Smooth muscle cell (in vitro differentiated cells): ENCODE data around the gene APOB. TPM values are rescaled to one million over a fixed set of nuclear protein-coding genes. Genes with fewer than 3 reads are reported as not detected.
A peak's percentile ranks its signal among the peaks of the same experiment; 100 is the strongest.

Source experiments
- DNase-seq: peaks from one replicate; lab custom pipeline; 2025; ENCODE audit not compliant: unreplicated experiment; lab: John Stamatoyannopoulos, UW
- H2AFZ ChIP-seq: fragments of 200-600 bp; sonication (generic); 2 replicates; pipeline ENCODE4 v1.6.0; 2016; ENCODE audit warnings: antibody characterized with exemption, low read depth, mild to moderate bottlenecking
- H3F3A ChIP-seq: fragments of 200-600 bp; sonication (generic); 2 replicates; pipeline ENCODE4 v1.6.0; 2017; ENCODE audit warnings: antibody characterized with exemption, low read depth
- H3K27ac ChIP-seq: fragments of 200-600 bp; sonication (generic); 2 replicates; pipeline ENCODE4 v1.5.1; 2016; ENCODE audit warnings: low read depth, mild to moderate bottlenecking
- H3K27me3 ChIP-seq: fragments of 200-600 bp; sonication (generic); 2 replicates; pipeline ENCODE4 v1.6.1; 2016; ENCODE audit warnings: low read depth, mild to moderate bottlenecking
- H3K36me3 ChIP-seq: fragments of 200-600 bp; sonication (generic); 2 replicates; pipeline ENCODE4 v1.5.1; 2016; ENCODE audit warnings: low read depth
- H3K4me1 ChIP-seq: fragments of 200-600 bp; sonication (generic); 2 replicates; pipeline ENCODE4 v1.5.1; 2016; ENCODE audit warnings: low read depth
- H3K4me2 ChIP-seq: fragments of 200-600 bp; sonication (generic); 2 replicates; pipeline ENCODE4 v1.6.0; 2016; ENCODE audit warnings: mild to moderate bottlenecking
- H3K4me3 ChIP-seq: fragments of 200-600 bp; sonication (generic); 2 replicates; pipeline ENCODE4 v1.5.1; 2016; ENCODE audit warnings: mild to moderate bottlenecking
- H3K79me2 ChIP-seq: fragments of 200-600 bp; sonication (generic); 2 replicates; pipeline ENCODE4 v1.6.0; 2016; ENCODE audit warnings: low read depth, mild to moderate bottlenecking
- H3K9ac ChIP-seq: fragments of 200-600 bp; sonication (generic); 2 replicates; pipeline ENCODE4 v1.6.0; 2016; ENCODE audit warnings: low read depth
- H3K9me3 ChIP-seq: fragments of 200-600 bp; sonication (generic); replicated peaks from 2 replicates; pipeline ENCODE4 v1.5.1; 2016; ENCODE audit warnings: low read depth
- H4K20me1 ChIP-seq: fragments of 200-600 bp; sonication (generic); 2 replicates; pipeline ENCODE4 v1.6.0; 2016; ENCODE audit warnings: low read depth
- CTCF ChIP-seq: fragments of 200-600 bp; sonication (generic); IDR thresholded peaks from 2 replicates; pipeline ENCODE4 v1.5.1; 2017; ENCODE audit warnings: borderline replicate concordance, mild to moderate bottlenecking, antibody characterized with exemption; ENCODE audit not compliant: insufficient read depth, poor library complexity, severe bottlenecking
- WGBS: methylation state at CpG from one replicate; pipeline ENCODE4 v1.1.7; 2016; ENCODE audit warnings: low lambda C conversion rate; 5-methylcytosine and 5-hydroxymethylcytosine counted together
- polyA plus RNA-seq: library from polyadenylated mRNA; unstranded; fragments of >200 nt; fragmentation: Nextera tagmentation; extraction: Ambion mirVana; gene quantifications from 2 replicates; pipeline ENCODE4 v1.2.1, GENCODE V29; 2016
- total RNA-seq: library from RNA; depleted of rRNA; stranded (reverse); fragments of >200 nt; gene quantifications from 2 replicates; pipeline ENCODE4 v1.2.3, GENCODE V29; 2014

The APOB gene
- total and polyA plus RNA-seq, 2 experiments from 2014 or later = under 0.01 to 0.09 TPM

GRCh38 chr2:20983844-20984243 lies 60.0 kb downstream of the APOB start:
- Histone ChIP-seq H3K36me3 (no peaks in the 10 kb centered on the region), H3F3A (no peaks in the 10 kb centered on the region), H3K9me3 (no peaks in the 10 kb centered on the region), H3K27ac (no peak overlapping the region), H3K4me1 (no peaks in the 10 kb centered on the region), H3K27me3 (no peaks in the 10 kb centered on the region), H2AFZ (no peak overlapping the region), H4K20me1 (no peaks in the 10 kb centered on the region), H3K79me2 (no peaks in the 10 kb centered on the region), H3K4me2 (no peak overlapping the region), H3K9ac (no peak overlapping the region), H3K4me3 (no peak overlapping the region)
- DNase-seq = no peak
- 34% methylated on average over 3 of the region's 3 CpGs for WGBS
- TF ChIP-seq CTCF = no peak

- Histone ChIP-seq H3K4me1 (no peaks in the 10 kb centered on the region), H3K79me2 (no peaks in the 10 kb centered on the region), H2AFZ (no peak overlapping the region), H3K27ac (no peak overlapping the region), H3K9me3 (no peaks in the 10 kb centered on the region), H3K36me3 (no peaks in the 10 kb centered on the region), H3K9ac (no peak overlapping the region), H4K20me1 (no peaks in the 10 kb centered on the region), H3K27me3 (no peaks in the 10 kb centered on the region), H3F3A (no peaks in the 10 kb centered on the region), H3K4me3 (no peak overlapping the region), H3K4me2 (no peak overlapping the region)
- no peak for DNase-seq
- no peak for TF ChIP-seq CTCF
- WGBS = 87% methylated on average over 7 of the region's 7 CpGs
Measured at GRCh38 chr2:20982861-20983260, 61.0 kb downstream of the APOB start.

DNA sequence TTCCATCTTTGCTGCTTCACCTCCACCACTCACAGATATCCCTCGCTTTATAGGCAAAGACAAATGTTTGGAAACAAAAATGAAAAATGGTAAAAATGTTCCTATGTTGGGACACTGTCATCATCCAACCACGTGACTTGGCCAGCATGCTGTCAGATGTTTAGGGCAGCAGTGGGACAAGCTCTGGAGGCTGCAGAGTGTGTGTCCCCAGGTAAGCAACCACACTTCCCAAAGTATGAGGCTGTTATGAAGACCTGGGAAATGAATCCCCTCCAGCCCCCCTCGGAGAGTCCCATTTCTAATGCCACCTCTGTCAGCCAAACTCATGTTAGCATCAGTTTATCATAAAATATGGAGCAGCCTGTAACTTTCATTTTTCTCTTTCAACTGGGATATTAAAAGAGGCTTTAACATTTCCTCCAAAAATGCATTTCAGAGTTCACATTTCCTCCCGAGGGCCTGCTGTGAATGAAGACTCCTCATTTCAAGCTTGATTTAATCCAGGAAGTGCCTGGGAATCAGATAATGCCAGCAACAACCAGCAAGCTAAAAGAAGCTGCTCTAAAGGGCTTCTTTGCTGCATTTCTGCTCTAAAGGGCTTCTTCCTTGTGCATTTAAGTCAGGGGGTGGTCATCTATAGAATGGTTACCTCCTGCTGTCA lies 66.2 kb downstream of the APOB start:
- Histone ChIP-seq H2AFZ (no peak overlapping the region), H3K4me3 (no peak overlapping the region), H3K27ac (no peak overlapping the region), H3K4me2 (peak overlapping the region; percentile 36), H3K9me3 (no peaks in the 10 kb centered on the region), H3K36me3 (no peaks in the 10 kb centered on the region), H3K79me2 (no peaks in the 10 kb centered on the region), H3F3A (no peaks in the 10 kb centered on the region), H3K4me1 (no peaks in the 10 kb centered on the region), H3K27me3 (no peaks in the 10 kb centered on the region), H3K9ac (no peak overlapping the region), H4K20me1 (no peaks in the 10 kb centered on the region)
- no peak for TF ChIP-seq CTCF
- 65% methylated on average over 4 of the region's 4 CpGs for WGBS
- no peak for DNase-seq

- no peak for DNase-seq
- 90% methylated on average over 4 of the region's 4 CpGs for WGBS
Measured at GRCh38 chr2:20976527-20976926, 67.3 kb downstream of the APOB start.

More at GRCh38 chr2:20976527-20976926, 67.3 kb downstream of the APOB start:
- Histone ChIP-seq H3K27me3 (no peaks in the 10 kb centered on the region), H3K9ac (no peak overlapping the region), H3K27ac (no peak overlapping the region), H4K20me1 (no peaks in the 10 kb centered on the region), H3K4me1 (no peaks in the 10 kb centered on the region), H3F3A (no peaks in the 10 kb centered on the region), H3K36me3 (no peaks in the 10 kb centered on the region), H3K9me3 (no peaks in the 10 kb centered on the region), H3K4me3 (no peak overlapping the region), H3K79me2 (no peaks in the 10 kb centered on the region), H2AFZ (no peak overlapping the region), H3K4me2 (no peak overlapping the region)
- no peak for TF ChIP-seq CTCF
